Activated T-helper 2 cell treated with anti-CD3 and anti-CD28 coated beads, Interferon-gamma antibody, Interleukin-2, Interleukin-4, amounts not matched to agents 10 μg/mL and 5 μg/mL and 100 μg/mL, durations not matched to agents 14 hours and 24 hours and 36 hours (primary cell): Measurements from ENCODE around the gene SIPA1L3. TPM values are rescaled to one million over a fixed set of nuclear protein-coding genes. Genes with fewer than 3 reads are reported as not detected.

Source experiments
- DNase-seq: peaks from one replicate; pipeline ENCODE4 v3.0.0; 2021; ENCODE audit warnings: low spot score
- H3K27ac Mint-ChIP-seq: one replicate; pipeline ENCODE4 v1.8.0; 2021; ENCODE audit warnings: mixed read lengths
- H3K27me3 Mint-ChIP-seq: one replicate; pipeline ENCODE4 v1.8.0; 2021; ENCODE audit warnings: low read depth, mixed read lengths
- H3K36me3 Mint-ChIP-seq: one replicate; pipeline ENCODE4 v1.8.0; 2021; ENCODE audit warnings: low read depth, mixed read lengths
- H3K4me1 Mint-ChIP-seq: one replicate; pipeline ENCODE4 v1.8.0; 2021; ENCODE audit warnings: low read depth, mixed read lengths
- H3K4me3 Mint-ChIP-seq: one replicate; pipeline ENCODE4 v1.8.0; 2021; ENCODE audit warnings: low read depth, mild to moderate bottlenecking, moderate library complexity, mixed read lengths
- H3K9me3 Mint-ChIP-seq: one replicate; pipeline ENCODE4 v1.8.0; 2021; ENCODE audit warnings: mixed read lengths
- intact Hi-C: fragments of 100-400 bp; cut with micrococcal nuclease; formaldehyde crosslinking; loops from one replicate; pipeline ENCODE4 v1.15.1; 2023
- total RNA-seq: library from RNA; stranded (reverse); gene quantifications from 2 replicates; pipeline ENCODE4 v1.2.3, GENCODE V29; 2022

Gene SIPA1L3
- total RNA-seq, 1 donor from 2014 or later = 15.9 TPM

DNA sequence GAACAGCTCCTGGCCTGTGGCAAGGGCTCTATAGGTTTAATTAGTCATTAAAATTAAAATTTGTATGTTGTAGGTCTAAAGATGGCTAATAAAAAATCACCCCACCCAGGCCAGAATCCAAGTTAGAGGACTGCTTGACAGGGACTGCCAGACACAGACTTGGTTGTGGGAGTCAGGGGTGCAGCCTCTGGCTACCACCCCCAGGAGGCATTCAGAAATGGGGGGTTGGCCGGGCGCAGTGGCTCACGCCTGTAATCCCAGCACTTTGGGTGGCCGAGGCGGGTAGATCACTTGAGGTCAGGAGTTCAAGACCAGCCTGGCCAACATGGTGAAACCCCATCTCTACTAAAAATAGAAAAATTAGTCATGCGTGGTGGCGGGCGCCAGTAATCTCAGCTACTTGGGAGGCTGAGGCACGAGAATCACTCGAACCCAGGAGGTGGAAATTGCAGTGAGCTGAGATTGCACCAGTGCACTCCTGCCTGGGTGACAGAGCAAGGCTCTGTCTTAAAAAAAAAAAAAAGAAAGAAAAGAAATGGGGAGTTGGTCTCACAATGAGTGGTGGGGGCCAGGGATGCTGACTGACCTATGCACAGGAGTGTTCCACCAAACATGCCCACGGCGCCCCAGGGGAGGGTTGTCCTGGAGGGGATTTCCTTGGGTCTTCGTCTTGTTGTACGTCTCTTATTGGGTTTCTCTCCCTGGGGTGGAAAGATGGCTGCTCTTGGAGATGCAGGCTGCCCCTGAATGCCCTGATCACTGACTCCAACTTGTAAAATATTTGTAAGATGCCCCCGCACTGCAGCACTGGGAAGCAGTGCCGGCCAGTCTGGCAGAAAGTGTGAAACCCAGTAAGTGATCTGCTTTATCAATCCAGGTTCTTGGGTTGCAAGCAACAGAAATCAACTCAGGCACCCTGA lies 68.8 kb downstream of the SIPA1L3 start:
- intact Hi-C loops = no loop called here
- H3K9me3 Mint-ChIP-seq = peaks cover 16% of the 10 kb centered on the region
- no peak overlapping the region for H3K27ac Mint-ChIP-seq
- H3K36me3 Mint-ChIP-seq = peaks cover 3% of the 10 kb centered on the region
- no peaks in the 10 kb centered on the region for H3K4me1 Mint-ChIP-seq
- H3K4me3 Mint-ChIP-seq = no peak overlapping the region
- no peaks in the 10 kb centered on the region for H3K27me3 Mint-ChIP-seq
- no peak for DNase-seq

DNA sequence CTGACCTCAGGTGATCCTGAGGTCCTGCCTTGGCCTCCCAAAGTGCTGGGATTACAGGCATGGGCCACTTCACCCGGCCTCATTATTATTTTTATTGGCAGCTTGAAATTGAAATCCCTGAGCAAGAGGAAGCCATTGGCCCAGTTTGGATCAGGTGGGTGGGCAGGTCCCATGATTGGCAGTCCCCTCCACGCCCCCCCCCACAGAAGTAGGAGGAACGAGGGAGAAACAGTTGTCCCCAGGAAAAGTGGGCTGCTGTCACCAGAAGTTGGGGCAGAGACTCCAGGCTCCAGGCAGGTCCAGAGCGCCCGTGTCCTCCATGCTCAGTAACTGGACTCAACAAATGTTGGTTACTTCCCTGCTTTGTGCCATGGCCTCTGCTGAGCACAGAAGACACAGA lies 70.4 kb downstream of the SIPA1L3 start:
- no peaks in the 10 kb centered on the region for H3K36me3 Mint-ChIP-seq
- H3K9me3 Mint-ChIP-seq = peaks cover 4% of the 10 kb centered on the region
- H3K27ac Mint-ChIP-seq = no peak overlapping the region
- intact Hi-C loops = no loop called here
- no peak for DNase-seq
- H3K27me3 Mint-ChIP-seq = no peaks in the 10 kb centered on the region
- no peak overlapping the region for H3K4me3 Mint-ChIP-seq
- no peaks in the 10 kb centered on the region for H3K4me1 Mint-ChIP-seq

DNA sequence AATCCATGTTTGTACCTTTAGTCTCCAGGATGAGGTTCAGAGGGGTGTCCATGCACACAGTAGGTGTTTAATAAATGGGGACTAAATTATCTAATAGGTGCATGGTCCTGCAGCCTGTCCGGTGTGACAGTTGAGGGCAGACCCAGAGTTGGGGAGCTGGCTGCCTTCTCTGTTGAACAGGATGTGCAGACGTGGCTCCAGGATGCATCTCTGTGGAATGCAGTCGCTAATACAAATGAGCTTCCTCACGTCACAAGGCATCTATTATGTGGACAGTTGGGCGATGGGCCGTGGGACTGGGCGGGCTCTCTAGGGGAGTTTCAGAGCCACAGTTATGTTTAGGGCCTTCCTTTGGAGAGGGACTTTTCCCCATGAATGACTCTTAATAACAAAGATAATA lies 71.0 kb downstream of the SIPA1L3 start:
- Mint-ChIP-seq H3K36me3 (no peaks in the 10 kb centered on the region), H3K4me1 (no peaks in the 10 kb centered on the region), H3K4me3 (no peak overlapping the region), H3K9me3 (peaks cover under 1% of the 10 kb centered on the region), H3K27ac (no peak overlapping the region), H3K27me3 (no peaks in the 10 kb centered on the region)
- intact Hi-C loops = no loop called here
- DNase-seq = no peak

DNA sequence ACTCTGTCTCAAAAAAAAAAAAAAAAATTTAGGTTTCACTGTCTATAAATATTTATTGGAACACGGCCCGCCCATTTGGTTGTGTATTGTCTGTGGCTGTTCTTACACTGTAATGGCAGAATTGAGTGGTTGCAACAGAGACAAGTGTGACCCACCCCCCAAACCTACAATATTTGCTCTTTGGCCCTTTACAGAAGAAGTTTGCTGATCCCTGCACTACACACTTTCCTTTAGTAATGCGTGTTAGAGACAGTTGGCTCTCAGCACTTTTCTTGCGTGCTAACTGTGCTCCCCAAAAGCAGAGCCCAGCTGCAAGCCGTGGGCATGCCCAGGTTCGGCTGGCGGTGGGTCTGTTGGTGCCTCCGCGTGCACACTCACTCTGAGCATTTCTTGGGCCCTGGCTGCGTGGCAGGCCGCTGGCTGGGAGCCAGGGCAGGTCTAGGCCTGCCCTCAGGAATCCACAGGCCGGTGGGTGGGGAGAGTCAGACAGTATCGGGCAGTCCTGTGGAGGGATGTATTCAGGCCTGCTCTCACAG lies 72.6 kb downstream of the SIPA1L3 start:
- H3K4me1 Mint-ChIP-seq = no peaks in the 10 kb centered on the region
- no peaks in the 10 kb centered on the region for H3K36me3 Mint-ChIP-seq
- no peak overlapping the region for H3K27ac Mint-ChIP-seq
- H3K4me3 Mint-ChIP-seq = no peak overlapping the region
- intact Hi-C loops = no loop called here
- no peak for DNase-seq
- H3K9me3 Mint-ChIP-seq = no peaks in the 10 kb centered on the region
- H3K27me3 Mint-ChIP-seq = no peaks in the 10 kb centered on the region

DNA sequence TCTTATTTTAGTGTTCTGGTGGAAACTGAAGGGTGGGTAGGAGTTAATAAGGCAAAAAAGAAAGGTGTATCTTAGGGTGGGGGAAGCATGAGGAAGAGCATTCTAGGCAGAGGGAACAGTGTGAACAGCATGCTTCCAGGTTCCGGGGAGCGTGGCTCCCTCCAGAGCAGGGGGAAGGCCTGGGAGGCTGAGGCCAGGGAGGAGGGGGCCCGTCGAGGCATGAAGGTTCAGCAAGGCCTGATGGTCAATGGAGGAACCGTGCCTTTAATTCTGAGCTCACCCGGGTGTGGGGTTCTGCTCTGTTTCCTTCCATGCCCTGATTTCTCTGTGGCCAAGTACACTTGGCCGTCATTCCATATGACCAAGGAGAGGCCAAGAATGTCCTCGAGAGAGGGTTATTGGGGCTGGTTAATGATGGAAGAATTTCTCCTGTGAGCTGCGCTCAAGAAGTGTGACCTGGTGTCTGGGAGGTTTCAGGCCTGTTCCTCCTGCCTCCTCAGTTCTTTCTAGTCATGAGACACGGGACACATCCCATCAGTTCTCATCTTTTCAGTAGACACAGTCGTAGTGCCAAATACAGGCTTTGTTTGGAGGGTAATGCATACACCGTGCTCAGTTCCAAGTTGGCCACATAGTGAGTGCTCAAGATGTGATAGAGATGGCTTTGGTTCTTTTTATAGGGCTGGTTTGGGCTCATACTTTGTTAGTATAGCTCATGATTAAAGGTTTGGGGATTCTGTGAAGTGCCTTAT lies 73.6 kb downstream of the SIPA1L3 start:
- no peak overlapping the region for H3K27ac Mint-ChIP-seq
- no peaks in the 10 kb centered on the region for H3K4me1 Mint-ChIP-seq
- no peak for DNase-seq
- H3K4me3 Mint-ChIP-seq = no peak overlapping the region
- no peaks in the 10 kb centered on the region for H3K9me3 Mint-ChIP-seq
- H3K36me3 Mint-ChIP-seq = no peaks in the 10 kb centered on the region
- H3K27me3 Mint-ChIP-seq = no peaks in the 10 kb centered on the region
- intact Hi-C loops = no loop called here

DNA sequence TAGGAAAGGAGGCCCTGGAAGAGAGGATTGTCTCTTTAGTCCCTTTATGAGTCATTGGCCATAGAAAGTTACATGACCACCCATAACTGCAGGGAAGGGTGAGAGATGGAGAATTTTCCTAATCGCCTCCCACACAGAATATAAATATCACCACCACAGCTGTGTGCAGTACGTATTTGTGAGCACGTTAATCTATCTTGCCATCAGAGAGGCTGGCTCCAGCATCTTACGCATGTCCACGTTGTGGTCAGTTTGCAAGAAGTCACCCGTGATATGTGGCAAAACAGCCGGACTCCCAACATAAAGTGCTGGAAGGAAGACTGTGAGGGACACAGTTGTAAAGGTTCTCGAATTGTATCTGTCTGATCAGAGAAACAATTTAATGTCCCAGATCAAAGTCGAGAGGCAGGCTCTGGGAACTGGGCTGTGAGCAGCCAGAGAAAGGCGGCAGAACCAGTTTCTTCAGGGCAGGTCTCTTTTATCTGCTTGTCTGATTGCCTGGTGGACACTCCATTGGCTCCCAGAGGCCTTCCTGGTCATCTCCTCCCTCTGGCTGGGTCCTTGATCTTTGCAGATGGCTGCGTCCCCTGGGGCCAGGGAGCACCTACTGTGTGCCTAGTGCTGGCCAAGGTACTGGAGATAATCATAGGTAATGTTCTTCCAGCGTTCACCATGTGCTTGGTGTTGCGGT lies 74.9 kb downstream of the SIPA1L3 start:
- H3K36me3 Mint-ChIP-seq = no peaks in the 10 kb centered on the region
- H3K27me3 Mint-ChIP-seq = no peaks in the 10 kb centered on the region
- no peak overlapping the region for H3K4me3 Mint-ChIP-seq
- no peak for DNase-seq
- H3K27ac Mint-ChIP-seq = no peak overlapping the region
- intact Hi-C loops = no loop called here
- peaks cover 2% of the 10 kb centered on the region for H3K4me1 Mint-ChIP-seq
- H3K9me3 Mint-ChIP-seq = no peaks in the 10 kb centered on the region

DNA sequence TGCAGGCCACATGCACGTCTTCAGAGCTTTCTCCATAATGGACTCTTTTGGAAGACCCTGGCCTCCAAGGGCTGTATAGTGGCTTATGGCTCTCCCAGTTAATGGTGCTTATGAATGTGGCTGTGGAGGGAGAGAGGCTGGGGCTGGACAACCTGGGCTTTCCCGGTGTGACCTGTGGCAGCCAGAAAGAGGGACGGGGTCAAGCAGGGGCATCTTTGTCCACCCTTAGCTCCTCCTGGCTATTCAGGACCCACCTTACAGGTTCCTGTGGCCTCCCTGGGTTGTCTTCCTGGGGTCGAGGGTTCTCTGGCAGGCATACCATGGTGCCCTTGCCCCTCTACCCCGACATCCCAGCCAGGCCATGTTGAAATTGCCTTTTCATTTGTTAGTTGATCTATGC lies 75.6 kb downstream of the SIPA1L3 start:
- no peak for DNase-seq
- no peak overlapping the region for H3K27ac Mint-ChIP-seq
- H3K4me3 Mint-ChIP-seq = no peak overlapping the region
- H3K36me3 Mint-ChIP-seq = no peaks in the 10 kb centered on the region
- H3K27me3 Mint-ChIP-seq = no peaks in the 10 kb centered on the region
- intact Hi-C loops = no loop called here
- H3K4me1 Mint-ChIP-seq = peaks cover 2% of the 10 kb centered on the region
- H3K9me3 Mint-ChIP-seq = no peaks in the 10 kb centered on the region

DNA sequence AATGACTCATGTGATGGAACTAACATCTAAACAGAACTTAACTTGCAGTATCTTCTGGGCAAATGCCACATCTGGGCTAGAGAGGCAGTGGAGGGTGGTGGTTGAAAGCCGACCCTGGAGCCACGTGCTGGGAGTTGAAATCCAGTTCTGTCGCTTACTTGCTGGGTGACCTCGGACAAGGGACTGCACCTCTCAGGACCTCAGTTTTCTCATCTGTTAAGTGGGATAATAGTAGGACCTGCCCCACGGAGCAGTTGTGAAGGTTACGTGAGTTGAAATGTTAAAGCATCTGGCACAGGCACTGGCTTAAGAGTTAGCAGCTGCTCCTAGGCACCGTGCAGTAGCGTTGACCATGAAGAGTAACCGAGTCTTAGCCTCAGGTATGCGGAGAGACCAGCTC lies 76.1 kb downstream of the SIPA1L3 start:
- H3K4me1 Mint-ChIP-seq = peaks cover 2% of the 10 kb centered on the region
- no peaks in the 10 kb centered on the region for H3K27me3 Mint-ChIP-seq
- intact Hi-C loops = no loop called here
- no peaks in the 10 kb centered on the region for H3K36me3 Mint-ChIP-seq
- no peaks in the 10 kb centered on the region for H3K9me3 Mint-ChIP-seq
- H3K27ac Mint-ChIP-seq = no peak overlapping the region
- DNase-seq = no peak
- H3K4me3 Mint-ChIP-seq = no peak overlapping the region

DNA sequence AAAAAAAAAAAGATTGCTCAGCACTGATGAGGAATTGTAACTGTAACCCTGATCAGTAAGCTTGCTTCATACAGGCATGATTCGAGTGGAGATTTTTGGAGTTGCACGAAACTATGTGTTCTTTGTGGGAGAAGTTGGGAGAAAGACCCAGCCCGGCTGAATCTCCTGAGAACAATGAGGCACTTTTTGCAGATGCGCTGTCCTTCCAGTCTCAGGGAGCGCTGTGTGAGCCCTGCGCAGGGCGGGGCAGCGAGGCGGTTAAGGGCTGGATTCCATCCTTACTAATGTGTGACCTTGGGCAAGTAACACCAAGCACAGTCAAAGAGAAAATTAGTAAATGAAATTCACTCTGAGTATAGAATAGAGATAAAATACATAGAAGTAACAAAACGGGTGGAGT lies 76.9 kb downstream of the SIPA1L3 start:
- Mint-ChIP-seq H3K4me3 (no peak overlapping the region), H3K9me3 (no peaks in the 10 kb centered on the region), H3K27ac (no peak overlapping the region), H3K36me3 (no peaks in the 10 kb centered on the region), H3K4me1 (peaks cover 2% of the 10 kb centered on the region), H3K27me3 (no peaks in the 10 kb centered on the region)
- intact Hi-C loops = no loop called here
- no peak for DNase-seq

DNA sequence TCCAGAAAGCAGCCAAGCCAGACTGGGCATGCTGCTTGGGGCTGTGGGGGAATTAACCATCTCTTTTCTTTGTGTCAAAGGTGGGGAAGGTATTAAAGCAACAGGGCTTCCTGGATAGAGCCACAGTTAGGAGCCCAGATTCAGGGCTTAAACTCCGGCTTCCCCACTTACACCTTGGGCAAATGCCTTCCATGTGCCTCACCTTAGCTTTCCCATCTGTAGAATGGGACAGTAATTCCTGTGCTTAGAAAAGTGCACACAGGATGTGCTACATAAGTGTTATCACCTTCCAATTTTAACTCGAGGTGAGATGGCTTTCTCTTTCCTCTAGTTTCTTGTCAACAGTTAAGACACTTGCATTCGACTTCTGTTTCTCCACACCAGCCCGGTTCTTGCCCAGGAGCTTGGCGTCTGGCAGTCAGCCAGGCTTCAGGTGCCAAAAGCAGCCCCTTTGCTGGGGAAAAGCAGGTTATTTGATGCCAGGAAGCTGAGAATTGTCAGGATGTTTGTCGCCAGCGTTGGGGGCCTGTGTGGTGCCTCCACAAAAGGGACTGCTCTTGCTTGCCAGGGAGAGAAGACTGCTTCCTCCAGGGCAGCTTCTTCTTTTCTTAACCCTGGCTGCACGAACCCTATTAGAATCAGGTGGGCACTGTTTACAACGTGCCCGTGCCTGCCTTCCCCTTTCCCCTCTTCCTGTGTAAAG lies 79.2 kb downstream of the SIPA1L3 start:
- intact Hi-C loops = no loop called here
- H3K4me1 Mint-ChIP-seq = peaks cover 2% of the 10 kb centered on the region
- H3K36me3 Mint-ChIP-seq = no peaks in the 10 kb centered on the region
- H3K27me3 Mint-ChIP-seq = no peaks in the 10 kb centered on the region
- no peak overlapping the region for H3K27ac Mint-ChIP-seq
- H3K9me3 Mint-ChIP-seq = no peaks in the 10 kb centered on the region
- DNase-seq = no peak
- H3K4me3 Mint-ChIP-seq = no peak overlapping the region

DNA sequence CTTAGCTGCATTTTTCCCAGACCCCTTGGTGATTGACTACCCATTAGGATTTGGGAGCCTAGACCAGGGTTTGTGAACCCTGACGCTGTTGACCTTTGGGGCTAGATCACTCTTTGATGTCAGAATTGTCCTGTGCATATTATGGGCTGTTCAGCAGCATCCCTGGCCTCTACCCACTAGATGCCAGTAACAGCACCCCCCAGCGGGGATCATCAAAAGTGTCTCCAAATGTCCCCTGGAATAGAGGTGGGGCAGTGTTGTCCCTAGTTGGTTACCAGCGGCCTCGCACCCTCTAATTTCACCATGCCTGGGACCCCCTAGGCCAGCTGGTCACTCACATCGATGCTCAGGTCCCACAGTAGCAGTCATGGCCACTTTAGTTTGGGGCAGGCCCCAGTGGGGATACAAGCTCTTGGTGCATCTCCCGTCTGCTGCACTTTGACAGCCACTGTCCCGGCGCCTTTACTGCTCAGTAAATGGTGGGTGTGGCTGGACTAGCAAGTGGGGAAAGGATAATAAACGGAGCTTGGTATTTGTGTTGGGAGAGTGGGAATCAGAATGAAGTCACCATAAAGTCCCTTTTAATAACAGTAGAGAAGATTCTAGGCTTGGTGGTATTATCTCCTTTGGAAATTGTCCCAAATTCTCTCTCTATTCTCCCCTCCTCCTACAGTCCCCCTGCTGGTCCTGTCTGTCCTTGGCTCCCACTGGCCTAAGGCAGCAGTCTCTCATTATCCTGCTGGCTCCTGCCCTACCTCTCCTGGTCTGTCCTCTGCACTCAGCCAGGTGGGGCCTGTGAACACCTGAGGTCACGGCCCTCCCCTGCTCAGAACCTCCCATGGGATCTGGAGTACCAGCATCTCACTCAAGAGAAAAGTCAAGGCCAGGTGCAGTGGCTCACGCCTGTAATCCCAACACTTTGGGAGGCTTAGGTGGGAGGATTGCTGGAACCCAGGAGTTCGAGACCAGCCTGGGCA lies 80.6 kb downstream of the SIPA1L3 start:
- H3K27me3 Mint-ChIP-seq = no peaks in the 10 kb centered on the region
- no peaks in the 10 kb centered on the region for H3K36me3 Mint-ChIP-seq
- DNase-seq = no peak
- no peak overlapping the region for H3K27ac Mint-ChIP-seq
- intact Hi-C loops = no loop called here
- no peak overlapping the region for H3K4me3 Mint-ChIP-seq
- no peaks in the 10 kb centered on the region for H3K9me3 Mint-ChIP-seq
- H3K4me1 Mint-ChIP-seq = peaks cover 2% of the 10 kb centered on the region
